ENCODE measurements around the gene RPUSD4.

Gene RPUSD4

GRCh38 chr11:126155402-126156187 is 55.9 kb downstream of the RPUSD4 start:
- DNase-seq: no peak

DNA sequence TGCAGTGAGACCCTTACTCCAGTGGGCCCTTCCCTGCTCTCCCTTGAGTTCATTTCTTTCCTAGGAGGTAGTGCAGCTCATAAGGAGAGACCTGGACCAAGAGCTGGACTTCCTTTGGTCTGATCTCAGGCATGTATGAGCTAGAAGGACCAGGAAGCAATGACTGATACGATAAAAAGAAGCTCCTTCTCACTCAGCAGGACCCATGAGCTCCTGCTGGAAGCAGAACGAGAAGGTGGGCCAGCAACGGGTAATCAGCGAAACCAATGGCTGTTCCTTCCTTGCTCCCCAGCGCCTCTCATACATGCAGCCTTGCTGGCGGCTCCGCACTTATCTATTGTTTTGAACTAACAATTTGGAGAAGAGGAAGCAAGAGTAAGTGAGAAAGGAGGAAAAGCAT is 56.8 kb downstream of the RPUSD4 start:
- no peak for DNase-seq

GRCh38 chr11:126153972-126154371 is 57.5 kb downstream of the RPUSD4 start:
- DNase-seq: peak; percentile 66

- DNase-seq: no peak
These were observed 58.4 kb downstream of the RPUSD4 start for GRCh38 chr11:126153006-126153405.

DNA sequence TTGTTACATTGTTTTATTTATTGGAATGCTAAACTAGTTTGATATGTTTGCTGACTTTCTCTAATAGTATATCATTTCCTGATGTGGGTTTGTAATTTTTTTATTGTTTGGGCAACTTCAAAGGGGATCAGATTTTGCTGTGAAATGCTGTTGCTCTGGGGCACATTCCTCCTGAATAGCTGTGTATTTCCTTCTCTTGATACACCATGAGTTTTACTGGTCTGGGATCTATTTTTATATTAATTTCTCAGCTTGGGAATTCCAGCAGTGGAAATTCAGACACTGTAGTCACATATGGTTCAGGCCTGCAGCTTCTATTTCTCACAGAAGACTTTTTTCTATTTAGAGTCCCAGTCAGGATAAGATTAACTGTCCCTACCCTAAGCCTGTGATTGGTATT is 58.9 kb downstream of the RPUSD4 start:
- DNase-seq: no peak

GRCh38 chr11:126152152-126152551 is 59.3 kb downstream of the RPUSD4 start:
- DNase-seq: no peak
